Stomach (tissue), 9 donors: ENCODE data around the gene NDUFS8. TPM values are rescaled to one million over a fixed set of nuclear protein-coding genes. Genes with fewer than 3 reads are reported as not detected.

Experiments
- DNase-seq, 2 donors: peaks; one replicate each; pipeline versions ENCODE4 v3.0.0 to v3.0.0-alpha.2; 2013 to 2019
- H3K27ac ChIP-seq, 5 donors: fragments of 200-600 bp in 4 of 5; sonication (generic) in 4 of 5; one replicate each; pipeline ENCODE4 v1.5.1; 2013 to 2019; ENCODE audit warnings: mild to moderate bottlenecking in 1 of 5, moderate library complexity in 1 of 5
- H3K27me3 ChIP-seq, 3 donors: fragments of 200-600 bp; sonication (generic); one replicate each; pipeline ENCODE4 v1.5.1; 2017 to 2019; ENCODE audit warnings: mixed run types in 1 of 3
- H3K36me3 ChIP-seq, 4 donors: fragments of 200-600 bp; sonication (generic); 1 replicate in 3 of 4; 2 replicates in 1 of 4; pipeline ENCODE4 v1.5.1; 2016 to 2019
- H3K4me1 ChIP-seq, 4 donors: fragments of 200-600 bp; sonication (generic); one replicate each; pipeline ENCODE4 v1.5.1; 2016 to 2019
- H3K4me3 ChIP-seq, 4 donors: fragments of 200-600 bp; sonication (generic) in 3 of 4; one replicate each; pipeline ENCODE4 v1.5.1; 2016 to 2019; ENCODE audit warnings: mild to moderate bottlenecking in 1 of 4
- H3K9me3 ChIP-seq, 4 donors: fragments of 200-600 bp; sonication (generic); one replicate each; pipeline ENCODE4 v1.5.1; 2016 to 2019
- CTCF ChIP-seq, 7 experiments: fragments of 450-650 bp in 4 of 7; fragments of 200-600 bp in 3 of 7; sonication (generic) in 3 of 7; IDR thresholded peaks; one replicate each; pipeline ENCODE4 v1.5.1; 2016 to 2019; ENCODE audit warnings: antibody characterized with exemption in 7 of 7, control low read depth in 2 of 7, mild to moderate bottlenecking in 1 of 7
- EP300 ChIP-seq: sonication (generic); formaldehyde crosslinking; IDR thresholded peaks from one replicate; pipeline ENCODE4 v1.6.1; 2017; ENCODE audit warnings: antibody characterized with exemption
- POLR2A ChIP-seq, 4 donors: fragments of 450-650 bp; IDR thresholded peaks; one replicate each; pipeline ENCODE4 v1.6.1; 2016; ENCODE audit warnings: antibody characterized with exemption in 4 of 4, control low read depth in 2 of 4, mild to moderate bottlenecking in 1 of 4, moderate library complexity in 1 of 4
- POLR2AphosphoS5 ChIP-seq, 3 donors: sonication (generic); formaldehyde crosslinking; IDR thresholded peaks; one replicate each; pipeline ENCODE4 v1.6.1; 2016; ENCODE audit warnings: antibody characterized with exemption in 3 of 3
- WGBS, 5 donors: extraction: QIAGEN DNeasy Blood & Tissue Kit in 3 of 5; methylation state at CpG; one replicate each; pipeline versions ENCODE4 v1.1.5 to v1.1.7; 2013 to 2018; 5-methylcytosine and 5-hydroxymethylcytosine counted together
- intact Hi-C: fragments of 100-400 bp; cut with DNase I; formaldehyde crosslinking; loops from one replicate; pipeline ENCODE4 v1.15.1; 2023; ENCODE audit warnings: low total_unique reads
- polyA plus RNA-seq, 3 donors: library from polyadenylated mRNA; stranded (reverse); fragments of 200-250 nt; gene quantifications; one replicate each; pipeline ENCODE4 v1.2.3, GENCODE V29; 2013
- total RNA-seq, 5 donors: library from RNA; depleted of rRNA; stranded (reverse); fragments of >200 nt; gene quantifications; one replicate each; pipeline versions ENCODE4 v1.1.0 to v1.2.3, GENCODE V29; 2014 to 2016
- donor health status: healthy with polysubstance abuse.
- donor health status: Bipolar disorder and iron deficiency.
- donor health status: healthy.

The NDUFS8 gene
- total and polyA plus RNA-seq, 8 donors, result 52.0 to 310 (median 161) TPM

DNA sequence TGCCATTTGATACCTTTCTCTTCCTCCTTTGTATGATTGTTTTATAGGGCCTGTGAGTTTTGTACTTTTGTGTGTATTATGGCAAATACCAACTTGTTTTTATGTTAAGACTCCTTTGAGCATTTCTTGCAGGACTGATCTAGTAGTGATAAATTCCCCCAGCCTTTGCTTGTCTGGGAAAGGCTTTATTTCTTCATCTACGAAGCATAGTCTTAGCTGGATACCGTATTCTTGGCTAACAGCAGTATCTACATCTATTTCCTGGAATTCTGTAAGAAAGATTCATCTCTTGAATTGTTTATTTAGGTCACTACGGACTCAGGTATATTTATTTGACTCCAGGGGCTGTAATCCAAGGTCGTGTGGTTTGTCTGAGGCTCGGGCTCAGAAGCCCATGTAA lies 6.0 kb upstream of the NDUFS8 start:
- intact Hi-C loops, result no loop called here
- Histone ChIP-seq H3K27ac (no peak overlapping the region), H3K36me3 (peaks cover 3 to 57% (median 48%) of the 10 kb centered on the region in 4 donors), H3K4me1 (peaks cover 7 to 21% (median 11%) of the 10 kb centered on the region in 4 donors), H3K27me3 (no peaks in the 10 kb centered on the region), H3K4me3 (no peak overlapping the region), H3K9me3 (no peaks in the 10 kb centered on the region)
- TF ChIP-seq CTCF (IDR thresholded peaks at IDR 0.05) (no peak), POLR2AphosphoS5 (IDR thresholded peaks at IDR 0.05) (no peak), POLR2A (IDR thresholded peaks at IDR 0.05) (no peak), EP300 (no peak)
- DNase-seq, result no peak
- 69 to 87% (median 85%) methylated on average over 5 of the region's 5 CpGs for WGBS, 5 donors

- H3K4me3 ChIP-seq, result no peak overlapping the region
- TF ChIP-seq EP300 (no peak), POLR2AphosphoS5 (IDR thresholded peaks at IDR 0.05) (no peak), CTCF (IDR thresholded peaks at IDR 0.05) (no peak), POLR2A (IDR thresholded peaks at IDR 0.05) (no peak)
- H3K27ac ChIP-seq, result no peak overlapping the region
- 59 to 71% (median 66%) methylated on average over 5 of the region's 5 CpGs for WGBS, 5 donors
- no peaks in the 10 kb centered on the region for H3K9me3 ChIP-seq
- H3K36me3 ChIP-seq, result peaks cover 3 to 57% (median 47%) of the 10 kb centered on the region in 4 donors
- H3K4me1 ChIP-seq, result peaks cover 11 to 23% (median 16%) of the 10 kb centered on the region in 4 donors
- intact Hi-C loops, result no loop called here
- DNase-seq, result no peak
- H3K27me3 ChIP-seq, result no peaks in the 10 kb centered on the region
Measured at GRCh38 chr11:68025047-68025446, 5.4 kb upstream of the NDUFS8 start.

GRCh38 chr11:68026391-68027105 lies 3.9 kb upstream of the NDUFS8 start:
- WGBS, 5 donors, result 81 to 87% (median 84%) methylated on average over 10 to 18 of the region's 18 CpGs
- no peaks in the 10 kb centered on the region for H3K9me3 ChIP-seq
- peaks cover 8 to 19% (median 15%) of the 10 kb centered on the region in 4 donors for H3K4me1 ChIP-seq
- DNase-seq, result no peak
- no peak overlapping the region for H3K27ac ChIP-seq
- peaks cover 3 to 56% (median 47%) of the 10 kb centered on the region in 4 donors for H3K36me3 ChIP-seq
- H3K27me3 ChIP-seq, result no peaks in the 10 kb centered on the region
- TF ChIP-seq CTCF (IDR thresholded peaks at IDR 0.05) (no peak), EP300 (no peak), POLR2AphosphoS5 (IDR thresholded peaks at IDR 0.05) (no peak), POLR2A (IDR thresholded peaks at IDR 0.05) (no peak)
- H3K4me3 ChIP-seq, result no peak overlapping the region
- intact Hi-C loops, result no loop called here

- H3K4me3 ChIP-seq, result no peak overlapping the region
- H3K27me3 ChIP-seq, result no peaks in the 10 kb centered on the region
- TF ChIP-seq EP300 (no peak), POLR2AphosphoS5 (IDR thresholded peaks at IDR 0.05) (no peak), CTCF (IDR thresholded peaks at IDR 0.05) (no peak), POLR2A (IDR thresholded peaks at IDR 0.05) (no peak)
- no peak for DNase-seq
- no peak overlapping the region for H3K27ac ChIP-seq
- 91 to 100% (median 95%) methylated on average over 2 to 21 of the region's 21 CpGs for WGBS, 5 donors
- no peaks in the 10 kb centered on the region for H3K9me3 ChIP-seq
- H3K36me3 ChIP-seq, result peaks cover 3 to 48% (median 39%) of the 10 kb centered on the region in 4 donors
- intact Hi-C loops, result no loop called here
- H3K4me1 ChIP-seq, result peaks cover 16 to 30% (median 26%) of the 10 kb centered on the region in 4 donors
Measured at GRCh38 chr11:68027667-68028066, 2.8 kb upstream of the NDUFS8 start.
